ENCODE results near the gene NF1.

- TF ChIP-seq POLR2AphosphoS5 (IDR thresholded peaks at IDR 0.05; ENCODE audit: insufficient read depth in 1 of 2, low read depth in 1 of 2) (no peak), POLR2A (IDR thresholded peaks at IDR 0.05) (no peak)
- TF ChIP-seq, protein P1, sequence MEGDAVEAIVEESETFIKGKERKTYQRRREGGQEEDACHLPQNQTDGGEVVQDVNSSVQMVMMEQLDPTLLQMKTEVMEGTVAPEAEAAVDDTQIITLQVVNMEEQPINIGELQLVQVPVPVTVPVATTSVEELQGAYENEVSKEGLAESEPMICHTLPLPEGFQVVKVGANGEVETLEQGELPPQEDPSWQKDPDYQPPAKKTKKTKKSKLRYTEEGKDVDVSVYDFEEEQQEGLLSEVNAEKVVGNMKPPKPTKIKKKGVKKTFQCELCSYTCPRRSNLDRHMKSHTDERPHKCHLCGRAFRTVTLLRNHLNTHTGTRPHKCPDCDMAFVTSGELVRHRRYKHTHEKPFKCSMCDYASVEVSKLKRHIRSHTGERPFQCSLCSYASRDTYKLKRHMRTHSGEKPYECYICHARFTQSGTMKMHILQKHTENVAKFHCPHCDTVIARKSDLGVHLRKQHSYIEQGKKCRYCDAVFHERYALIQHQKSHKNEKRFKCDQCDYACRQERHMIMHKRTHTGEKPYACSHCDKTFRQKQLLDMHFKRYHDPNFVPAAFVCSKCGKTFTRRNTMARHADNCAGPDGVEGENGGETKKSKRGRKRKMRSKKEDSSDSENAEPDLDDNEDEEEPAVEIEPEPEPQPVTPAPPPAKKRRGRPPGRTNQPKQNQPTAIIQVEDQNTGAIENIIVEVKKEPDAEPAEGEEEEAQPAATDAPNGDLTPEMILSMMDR (IDR thresholded peaks at IDR 0.05), result no peak
Observed at GRCh38 chr17:31175237-31175636, 80.5 kb downstream of the NF1 start.
